Measurements from ENCODE around the gene ANKS1A. TPM values are rescaled to one million over a fixed set of nuclear protein-coding genes. Genes with fewer than 3 reads are reported as not detected.

Gene ANKS1A
- total RNA-seq, 1 donor from 2014 or later: 76.9 TPM

DNA sequence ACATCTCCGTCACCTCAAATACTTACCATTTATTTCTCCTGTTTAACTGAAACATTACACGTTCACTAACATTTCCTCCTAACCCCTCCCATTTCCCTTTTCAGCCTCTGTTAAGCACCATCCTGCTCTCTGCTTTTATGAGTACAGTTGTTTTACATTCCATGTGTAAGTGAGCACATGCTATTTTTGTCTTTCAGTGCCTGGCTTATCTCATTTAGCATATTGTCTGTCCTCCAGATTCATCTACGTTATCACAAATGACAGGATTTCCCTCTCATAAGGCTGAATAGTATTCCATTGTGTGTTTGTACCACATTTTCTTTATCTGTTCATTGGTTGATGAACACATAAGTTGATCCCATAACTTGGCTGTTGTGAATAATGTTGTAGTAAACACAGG lies 23.9 kb upstream of the ANKS1A start:
- no peaks in the 10 kb centered on the region for H3K4me1 Mint-ChIP-seq (ENCODE audit: low read depth, unreplicated experiment)
- H3K27me3 Mint-ChIP-seq (ENCODE audit: unreplicated experiment): no peaks in the 10 kb centered on the region
- DNase-seq: no peak
- no peaks in the 10 kb centered on the region for H3K36me3 Mint-ChIP-seq (ENCODE audit: unreplicated experiment)
- TF ChIP-seq, protein P1, sequence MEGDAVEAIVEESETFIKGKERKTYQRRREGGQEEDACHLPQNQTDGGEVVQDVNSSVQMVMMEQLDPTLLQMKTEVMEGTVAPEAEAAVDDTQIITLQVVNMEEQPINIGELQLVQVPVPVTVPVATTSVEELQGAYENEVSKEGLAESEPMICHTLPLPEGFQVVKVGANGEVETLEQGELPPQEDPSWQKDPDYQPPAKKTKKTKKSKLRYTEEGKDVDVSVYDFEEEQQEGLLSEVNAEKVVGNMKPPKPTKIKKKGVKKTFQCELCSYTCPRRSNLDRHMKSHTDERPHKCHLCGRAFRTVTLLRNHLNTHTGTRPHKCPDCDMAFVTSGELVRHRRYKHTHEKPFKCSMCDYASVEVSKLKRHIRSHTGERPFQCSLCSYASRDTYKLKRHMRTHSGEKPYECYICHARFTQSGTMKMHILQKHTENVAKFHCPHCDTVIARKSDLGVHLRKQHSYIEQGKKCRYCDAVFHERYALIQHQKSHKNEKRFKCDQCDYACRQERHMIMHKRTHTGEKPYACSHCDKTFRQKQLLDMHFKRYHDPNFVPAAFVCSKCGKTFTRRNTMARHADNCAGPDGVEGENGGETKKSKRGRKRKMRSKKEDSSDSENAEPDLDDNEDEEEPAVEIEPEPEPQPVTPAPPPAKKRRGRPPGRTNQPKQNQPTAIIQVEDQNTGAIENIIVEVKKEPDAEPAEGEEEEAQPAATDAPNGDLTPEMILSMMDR (IDR thresholded peaks at IDR 0.05; ENCODE audit: partially characterized antibody, unreplicated experiment): no peak
- no peak overlapping the region for H3K4me3 Mint-ChIP-seq (ENCODE audit: unreplicated experiment)
- no peak overlapping the region for H3K27ac Mint-ChIP-seq (ENCODE audit: unreplicated experiment)
- no peaks in the 10 kb centered on the region for H3K9me3 Mint-ChIP-seq (ENCODE audit: unreplicated experiment)

DNA sequence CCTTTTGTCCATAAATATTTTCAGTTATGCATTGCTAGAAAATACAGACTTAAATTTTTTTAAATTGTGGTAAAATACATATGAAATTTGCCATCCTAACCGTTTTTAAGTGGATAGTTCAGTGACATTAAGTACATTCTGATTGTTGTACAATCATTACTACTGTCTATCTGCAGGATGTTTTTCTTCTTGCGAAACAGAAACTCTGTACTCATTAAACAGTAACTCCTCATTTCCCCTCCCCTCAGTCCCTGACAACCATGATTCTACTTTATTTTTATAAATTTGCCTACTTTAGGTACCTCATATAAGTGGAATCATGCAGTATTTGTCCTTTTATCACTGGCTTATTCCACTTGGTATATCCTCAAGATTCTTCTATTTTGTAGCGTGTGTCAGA lies 22.5 kb upstream of the ANKS1A start:
- Mint-ChIP-seq H3K4me3 (ENCODE audit: unreplicated experiment) (no peak overlapping the region), H3K36me3 (ENCODE audit: unreplicated experiment) (no peaks in the 10 kb centered on the region), H3K27me3 (ENCODE audit: unreplicated experiment) (no peaks in the 10 kb centered on the region), H3K27ac (ENCODE audit: unreplicated experiment) (no peak overlapping the region), H3K9me3 (ENCODE audit: unreplicated experiment) (no peaks in the 10 kb centered on the region), H3K4me1 (ENCODE audit: low read depth, unreplicated experiment) (no peaks in the 10 kb centered on the region)
- DNase-seq: no peak
- TF ChIP-seq, protein P1 (IDR thresholded peaks at IDR 0.05; ENCODE audit: partially characterized antibody, unreplicated experiment): no peak

DNA sequence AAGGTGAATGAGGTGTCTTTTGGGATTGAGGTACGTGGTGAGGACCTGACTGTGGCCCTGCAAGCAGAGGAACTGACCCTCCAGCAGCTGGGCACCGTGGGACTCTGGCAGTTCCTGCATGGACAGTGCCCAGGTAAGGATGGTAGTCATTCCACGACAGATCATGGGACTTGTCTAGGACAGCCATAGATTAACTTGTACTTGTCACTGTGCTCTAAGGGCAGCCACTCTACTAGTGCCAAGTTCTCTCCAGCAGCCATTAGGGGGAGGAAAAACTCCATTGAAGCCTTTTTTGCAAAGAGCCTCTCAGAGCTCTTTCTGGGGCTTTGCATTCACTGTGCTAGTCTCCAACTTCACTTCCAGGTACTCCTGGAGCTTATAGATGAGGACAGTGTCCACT lies 21.6 kb upstream of the ANKS1A start:
- Mint-ChIP-seq H3K27me3 (ENCODE audit: unreplicated experiment) (no peaks in the 10 kb centered on the region), H3K4me3 (ENCODE audit: unreplicated experiment) (no peak overlapping the region), H3K9me3 (ENCODE audit: unreplicated experiment) (no peaks in the 10 kb centered on the region), H3K36me3 (ENCODE audit: unreplicated experiment) (no peaks in the 10 kb centered on the region), H3K27ac (ENCODE audit: unreplicated experiment) (no peak overlapping the region), H3K4me1 (ENCODE audit: low read depth, unreplicated experiment) (no peaks in the 10 kb centered on the region)
- TF ChIP-seq, protein P1 (IDR thresholded peaks at IDR 0.05; ENCODE audit: partially characterized antibody, unreplicated experiment): no peak
- DNase-seq: no peak

DNA sequence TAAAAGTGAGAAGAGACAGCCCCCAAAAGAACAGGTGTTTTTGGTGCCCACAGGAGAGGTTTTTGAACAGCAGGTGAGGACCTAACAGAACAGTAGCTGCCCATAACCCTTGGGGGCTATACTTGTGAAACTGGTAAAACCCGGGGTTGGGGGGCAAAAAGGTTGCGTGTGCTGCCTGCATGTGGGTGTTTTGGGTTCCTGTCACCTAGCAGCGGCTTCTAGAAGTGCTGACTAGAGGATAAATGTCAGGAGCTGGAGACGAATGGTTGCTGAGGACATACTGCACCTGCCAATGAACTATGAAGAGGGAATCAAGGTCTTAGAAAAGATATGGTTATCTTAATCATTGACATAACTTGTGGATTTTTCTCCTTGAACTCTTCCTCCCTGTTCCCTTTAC lies 17.2 kb upstream of the ANKS1A start:
- DNase-seq: no peak
- H3K4me1 Mint-ChIP-seq (ENCODE audit: low read depth, unreplicated experiment): peaks cover 3% of the 10 kb centered on the region
- peaks cover 5% of the 10 kb centered on the region for H3K36me3 Mint-ChIP-seq (ENCODE audit: unreplicated experiment)
- TF ChIP-seq, protein P1 (IDR thresholded peaks at IDR 0.05; ENCODE audit: partially characterized antibody, unreplicated experiment): no peak
- no peak overlapping the region for H3K4me3 Mint-ChIP-seq (ENCODE audit: unreplicated experiment)
- no peak overlapping the region for H3K27ac Mint-ChIP-seq (ENCODE audit: unreplicated experiment)
- H3K9me3 Mint-ChIP-seq (ENCODE audit: unreplicated experiment): no peaks in the 10 kb centered on the region
- peaks cover 3% of the 10 kb centered on the region for H3K27me3 Mint-ChIP-seq (ENCODE audit: unreplicated experiment)

DNA sequence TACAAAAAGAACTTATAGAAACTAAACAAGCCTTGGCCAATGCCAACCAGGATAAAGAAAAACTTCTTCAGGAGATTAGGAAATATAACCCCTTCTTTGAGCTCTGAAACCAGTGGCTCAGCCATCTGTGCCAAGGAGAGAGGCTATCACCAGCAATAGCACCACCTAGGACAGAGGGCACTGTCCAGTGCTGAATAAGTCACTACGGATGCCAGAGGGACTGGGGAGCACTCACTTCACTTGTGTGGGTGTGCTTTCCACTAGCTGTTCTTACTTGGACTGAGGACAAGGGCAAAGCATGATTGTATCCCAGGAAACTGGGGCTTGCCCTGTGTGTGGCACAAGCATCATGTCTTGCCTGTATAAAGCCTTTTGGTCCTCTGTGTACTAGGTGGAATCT lies 16.7 kb upstream of the ANKS1A start:
- H3K9me3 Mint-ChIP-seq (ENCODE audit: unreplicated experiment): no peaks in the 10 kb centered on the region
- DNase-seq: no peak
- no peak overlapping the region for H3K27ac Mint-ChIP-seq (ENCODE audit: unreplicated experiment)
- H3K4me3 Mint-ChIP-seq (ENCODE audit: unreplicated experiment): no peak overlapping the region
- peaks cover 3% of the 10 kb centered on the region for H3K27me3 Mint-ChIP-seq (ENCODE audit: unreplicated experiment)
- H3K36me3 Mint-ChIP-seq (ENCODE audit: unreplicated experiment): peaks cover 5% of the 10 kb centered on the region
- TF ChIP-seq, protein P1 (IDR thresholded peaks at IDR 0.05; ENCODE audit: partially characterized antibody, unreplicated experiment): no peak
- peaks cover 3% of the 10 kb centered on the region for H3K4me1 Mint-ChIP-seq (ENCODE audit: low read depth, unreplicated experiment)
